Neural cell (in vitro differentiated cells): ENCODE results near the gene DIP2C. TPM values are rescaled to one million over a fixed set of nuclear protein-coding genes. Genes with fewer than 3 reads are reported as not detected.

Experiments
- H2AFZ ChIP-seq: fragments of 200-600, 300-800 bp; sonication (generic), shearing (Covaris generic); 2 replicates; pipeline ENCODE4 v1.6.0; 2014; ENCODE audit warnings: low read depth, mild to moderate bottlenecking, antibody characterized with exemption, low read length, moderate library complexity
- H3F3A ChIP-seq: fragments of 200-600 bp; shearing (Covaris generic); 2 replicates; pipeline ENCODE4 v1.6.1; 2016; ENCODE audit warnings: mild to moderate bottlenecking, moderate library complexity, mixed read lengths, antibody characterized with exemption, low read length; ENCODE audit not compliant: insufficient read depth, poor library complexity, severe bottlenecking
- H3K27ac ChIP-seq: fragments of 200-600, 300-800 bp; sonication (generic), shearing (Covaris generic); 2 replicates; pipeline ENCODE4 v1.5.1; 2014; ENCODE audit warnings: mild to moderate bottlenecking, low read length, moderate library complexity
- H3K27me3 ChIP-seq: fragments of 300-800, 200-600 bp; sonication (generic), shearing (Covaris generic); 2 replicates; pipeline ENCODE4 v1.6.0; 2014; ENCODE audit warnings: mild to moderate bottlenecking, low read depth, low read length, moderate library complexity; ENCODE audit not compliant: insufficient read depth
- H3K36me3 ChIP-seq: fragments of 300-800, 200-600 bp; sonication (generic), shearing (Covaris generic); 2 replicates; pipeline ENCODE4 v1.5.1; 2014; ENCODE audit warnings: mild to moderate bottlenecking, antibody characterized with exemption, low read length, moderate library complexity; ENCODE audit not compliant: insufficient read depth
- H3K4me2 ChIP-seq: fragments of 300-800, 200-600 bp; sonication (generic), shearing (Covaris generic); 2 replicates; pipeline ENCODE4 v1.6.0; 2014; ENCODE audit warnings: mild to moderate bottlenecking, low read length
- H3K4me3 ChIP-seq: fragments of 300-800, 200-600 bp; sonication (generic), shearing (Covaris generic); 2 replicates; pipeline ENCODE4 v1.5.1; 2014; ENCODE audit warnings: mild to moderate bottlenecking, low read length, moderate library complexity
- H3K79me2 ChIP-seq: fragments of 200-600 bp; shearing (Covaris generic); replicated peaks from 2 replicates; pipeline ENCODE4 v1.6.0; 2014; ENCODE audit warnings: mild to moderate bottlenecking, low read length, moderate library complexity; ENCODE audit not compliant: insufficient read depth
- H3K9ac ChIP-seq: fragments of 300-800, 200-600 bp; sonication (generic), shearing (Covaris generic); 2 replicates; pipeline ENCODE4 v1.6.1; 2016; ENCODE audit warnings: mild to moderate bottlenecking, low read length, mixed read lengths
- H3K9me2 ChIP-seq: fragments of 200-600 bp; shearing (Covaris generic); 2 replicates; pipeline ENCODE4 v1.6.1; 2016; ENCODE audit warnings: mild to moderate bottlenecking, low read length, mixed read lengths; ENCODE audit not compliant: insufficient read depth
- H3K9me3 ChIP-seq: fragments of 200-600, 300-800 bp; sonication (generic), shearing (Covaris generic); 2 replicates; pipeline ENCODE4 v1.6.1; 2016; ENCODE audit warnings: mild to moderate bottlenecking, mixed run types, low read length, moderate library complexity, mixed read lengths
- H4K20me1 ChIP-seq: fragments of 200-600 bp; shearing (Covaris generic); 2 replicates; pipeline ENCODE4 v1.6.1; 2016; ENCODE audit warnings: mild to moderate bottlenecking, mixed run types; ENCODE audit not compliant: insufficient read depth
- EP300 ChIP-seq: fragments of 450-650 bp; conservative IDR thresholded peaks from 2 replicates; pipeline ENCODE4 v1.6.1; 2014; ENCODE audit warnings: antibody characterized with exemption, mild to moderate bottlenecking, moderate library complexity; ENCODE audit not compliant: poor library complexity, severe bottlenecking
- EZH2 ChIP-seq: fragments of 200-600, 300-800 bp; shearing (Covaris generic), sonication (generic); IDR thresholded peaks from 2 replicates; pipeline ENCODE4 v1.6.1; 2014; ENCODE audit warnings: antibody characterized with exemption, low read length, borderline replicate concordance, mild to moderate bottlenecking; ENCODE audit not compliant: insufficient read depth, poor library complexity, severe bottlenecking
- MXI1 ChIP-seq: fragments of 450-650 bp; conservative IDR thresholded peaks from 2 replicates; pipeline ENCODE4 v1.6.1; 2014; ENCODE audit warnings: antibody characterized with exemption, mild to moderate bottlenecking; ENCODE audit not compliant: poor library complexity, severe bottlenecking
- POLR2AphosphoS5 ChIP-seq: IDR thresholded peaks from 2 replicates; pipeline ENCODE4 v1.6.1; 2012
- RAD21 ChIP-seq: fragments of 450-650 bp; conservative IDR thresholded peaks from 2 replicates; pipeline ENCODE4 v1.6.1; 2014; ENCODE audit warnings: antibody characterized with exemption, mild to moderate bottlenecking, moderate library complexity
- SMC3 ChIP-seq: fragments of 450-650 bp; conservative IDR thresholded peaks from 2 replicates; pipeline ENCODE4 v1.6.1; 2014; ENCODE audit warnings: antibody characterized with exemption, mild to moderate bottlenecking, moderate library complexity; ENCODE audit not compliant: poor library complexity
- TAF1 ChIP-seq: IDR thresholded peaks from 2 replicates; pipeline ENCODE4 v1.6.1; 2012; ENCODE audit warnings: low read depth
- polyA plus RNA-seq: library from polyadenylated mRNA; depleted of rRNA; stranded (reverse); fragments of >200 nt; gene quantifications from 2 replicates; pipeline ENCODE4 v1.2.3, GENCODE V29; 2014
- TF ChIP-seq, protein P1 (sequence below): fragments of 450-650 bp; IDR thresholded peaks from 2 replicates; pipeline ENCODE4 v1.5.1; 2014; ENCODE audit warnings: antibody characterized with exemption, mild to moderate bottlenecking, moderate library complexity; ENCODE audit not compliant: poor library complexity, severe bottlenecking
- TF ChIP-seq, protein P2 (sequence below): IDR thresholded peaks from 2 replicates; pipeline ENCODE4 v1.6.1; 2012; ENCODE audit warnings: borderline replicate concordance

Gene DIP2C
- polyA plus RNA-seq, 1 donor from 2014 or later = 24.1 TPM

- H2AFZ ChIP-seq = no peak overlapping the region
- H3F3A ChIP-seq = no peaks in the 10 kb centered on the region
- H3K9me2 ChIP-seq = no peaks in the 10 kb centered on the region
- H3K79me2 ChIP-seq = no peaks in the 10 kb centered on the region
- no peaks in the 10 kb centered on the region for H4K20me1 ChIP-seq
- H3K36me3 ChIP-seq = no peaks in the 10 kb centered on the region
- no peak overlapping the region for H3K9ac ChIP-seq
- no peak overlapping the region for H3K4me3 ChIP-seq
- no peak overlapping the region for H3K27ac ChIP-seq
- H3K4me2 ChIP-seq = no peak overlapping the region
- TF ChIP-seq EZH2 = no peak
- TF ChIP-seq, protein P1, sequence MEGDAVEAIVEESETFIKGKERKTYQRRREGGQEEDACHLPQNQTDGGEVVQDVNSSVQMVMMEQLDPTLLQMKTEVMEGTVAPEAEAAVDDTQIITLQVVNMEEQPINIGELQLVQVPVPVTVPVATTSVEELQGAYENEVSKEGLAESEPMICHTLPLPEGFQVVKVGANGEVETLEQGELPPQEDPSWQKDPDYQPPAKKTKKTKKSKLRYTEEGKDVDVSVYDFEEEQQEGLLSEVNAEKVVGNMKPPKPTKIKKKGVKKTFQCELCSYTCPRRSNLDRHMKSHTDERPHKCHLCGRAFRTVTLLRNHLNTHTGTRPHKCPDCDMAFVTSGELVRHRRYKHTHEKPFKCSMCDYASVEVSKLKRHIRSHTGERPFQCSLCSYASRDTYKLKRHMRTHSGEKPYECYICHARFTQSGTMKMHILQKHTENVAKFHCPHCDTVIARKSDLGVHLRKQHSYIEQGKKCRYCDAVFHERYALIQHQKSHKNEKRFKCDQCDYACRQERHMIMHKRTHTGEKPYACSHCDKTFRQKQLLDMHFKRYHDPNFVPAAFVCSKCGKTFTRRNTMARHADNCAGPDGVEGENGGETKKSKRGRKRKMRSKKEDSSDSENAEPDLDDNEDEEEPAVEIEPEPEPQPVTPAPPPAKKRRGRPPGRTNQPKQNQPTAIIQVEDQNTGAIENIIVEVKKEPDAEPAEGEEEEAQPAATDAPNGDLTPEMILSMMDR = peak; percentile 22
- H3K27me3 ChIP-seq = no peaks in the 10 kb centered on the region
- H3K9me3 ChIP-seq = no peaks in the 10 kb centered on the region
Observed at GRCh38 chr10:230758-231157, 458.7 kb downstream of the DIP2C start.

- no peak overlapping the region for H3K27ac ChIP-seq
- no peaks in the 10 kb centered on the region for H3F3A ChIP-seq
- no peak overlapping the region for H3K9ac ChIP-seq
- H4K20me1 ChIP-seq = no peaks in the 10 kb centered on the region
- no peaks in the 10 kb centered on the region for H3K79me2 ChIP-seq
- no peaks in the 10 kb centered on the region for H3K36me3 ChIP-seq
- no peaks in the 10 kb centered on the region for H3K9me2 ChIP-seq
- no peak overlapping the region for H2AFZ ChIP-seq
- no peak overlapping the region for H3K4me3 ChIP-seq
- no peaks in the 10 kb centered on the region for H3K9me3 ChIP-seq
- H3K27me3 ChIP-seq = no peaks in the 10 kb centered on the region
- TF ChIP-seq, protein P1 = no peak
- no peak for TF ChIP-seq RAD21
- TF ChIP-seq MXI1 = no peak
- TF ChIP-seq POLR2AphosphoS5 = no peak
- no peak for TF ChIP-seq SMC3
- TF ChIP-seq TAF1 = no peak
- TF ChIP-seq EP300 = no peak
- TF ChIP-seq, protein P2, sequence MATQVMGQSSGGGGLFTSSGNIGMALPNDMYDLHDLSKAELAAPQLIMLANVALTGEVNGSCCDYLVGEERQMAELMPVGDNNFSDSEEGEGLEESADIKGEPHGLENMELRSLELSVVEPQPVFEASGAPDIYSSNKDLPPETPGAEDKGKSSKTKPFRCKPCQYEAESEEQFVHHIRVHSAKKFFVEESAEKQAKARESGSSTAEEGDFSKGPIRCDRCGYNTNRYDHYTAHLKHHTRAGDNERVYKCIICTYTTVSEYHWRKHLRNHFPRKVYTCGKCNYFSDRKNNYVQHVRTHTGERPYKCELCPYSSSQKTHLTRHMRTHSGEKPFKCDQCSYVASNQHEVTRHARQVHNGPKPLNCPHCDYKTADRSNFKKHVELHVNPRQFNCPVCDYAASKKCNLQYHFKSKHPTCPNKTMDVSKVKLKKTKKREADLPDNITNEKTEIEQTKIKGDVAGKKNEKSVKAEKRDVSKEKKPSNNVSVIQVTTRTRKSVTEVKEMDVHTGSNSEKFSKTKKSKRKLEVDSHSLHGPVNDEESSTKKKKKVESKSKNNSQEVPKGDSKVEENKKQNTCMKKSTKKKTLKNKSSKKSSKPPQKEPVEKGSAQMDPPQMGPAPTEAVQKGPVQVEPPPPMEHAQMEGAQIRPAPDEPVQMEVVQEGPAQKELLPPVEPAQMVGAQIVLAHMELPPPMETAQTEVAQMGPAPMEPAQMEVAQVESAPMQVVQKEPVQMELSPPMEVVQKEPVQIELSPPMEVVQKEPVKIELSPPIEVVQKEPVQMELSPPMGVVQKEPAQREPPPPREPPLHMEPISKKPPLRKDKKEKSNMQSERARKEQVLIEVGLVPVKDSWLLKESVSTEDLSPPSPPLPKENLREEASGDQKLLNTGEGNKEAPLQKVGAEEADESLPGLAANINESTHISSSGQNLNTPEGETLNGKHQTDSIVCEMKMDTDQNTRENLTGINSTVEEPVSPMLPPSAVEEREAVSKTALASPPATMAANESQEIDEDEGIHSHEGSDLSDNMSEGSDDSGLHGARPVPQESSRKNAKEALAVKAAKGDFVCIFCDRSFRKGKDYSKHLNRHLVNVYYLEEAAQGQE = no peak
- TF ChIP-seq EZH2 = no peak
- H3K4me2 ChIP-seq = no peak overlapping the region
Observed at GRCh38 chr10:228366-228765, 461.1 kb downstream of the DIP2C start.
